ENCODE measurements around the gene UVRAG.

- no peak for TF ChIP-seq POLR2A (IDR thresholded peaks at IDR 0.05; ENCODE audit: low read depth, low read length)
- no peak for TF ChIP-seq TAF1 (IDR thresholded peaks at IDR 0.05; ENCODE audit: low read depth, low read length)
- no peak for TF ChIP-seq POLR2AphosphoS5 (IDR thresholded peaks at IDR 0.05; ENCODE audit: low read depth, low read length)
- TF ChIP-seq SPI1 (IDR thresholded peaks at IDR 0.05; ENCODE audit: low read depth, low read length), result no peak
- no peak for TF ChIP-seq PAX5 (IDR thresholded peaks at IDR 0.05; ENCODE audit: insufficient read depth, low read length, severe bottlenecking)
- TF ChIP-seq POU2F2 (IDR thresholded peaks at IDR 0.05; ENCODE audit: low read depth, low read length), result no peak
Measured at GRCh38 chr11:76005756-76006155, 190.7 kb downstream of the UVRAG start.

Measured in GM12891 (cell line).